ENCODE measurements around the gene PRDM11. TPM values are rescaled to one million over a fixed set of nuclear protein-coding genes. Genes with fewer than 3 reads are reported as not detected.

PRDM11 gene
- total RNA-seq, 1 experiment from 2014 or later = 2.6 TPM

GRCh38 chr11:45163956-45164575 lies 17.6 kb downstream of the PRDM11 start:
- in situ Hi-C loops (cut with HindIII; ENCODE audit: low pct_unique_long_range_greater_than_20kb, low sequenced_read_pairs) = no loop called here
- no peak for DNase-seq (ENCODE audit: low read depth, low spot score)

DNA sequence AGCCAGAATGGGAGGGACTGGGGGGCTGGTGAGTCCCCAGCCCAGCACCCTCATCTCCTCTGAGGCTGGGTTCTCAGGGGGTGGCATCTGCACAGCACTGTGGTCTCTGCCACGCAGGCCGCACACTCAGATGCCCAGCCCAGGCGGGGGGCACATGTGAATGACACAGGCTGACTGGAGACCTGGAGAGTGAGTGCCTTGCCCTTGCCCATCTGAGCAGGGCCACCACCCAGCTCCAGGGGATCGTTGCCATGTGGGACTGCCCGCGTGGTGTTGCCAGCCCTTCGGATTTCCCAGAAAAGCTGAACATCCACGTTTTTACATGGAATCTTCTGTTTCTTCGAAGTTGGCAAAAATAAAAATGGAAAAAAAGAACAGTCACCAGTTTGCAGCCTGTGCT lies 18.9 kb downstream of the PRDM11 start:
- DNase-seq (ENCODE audit: low read depth, low spot score) = no peak
- in situ Hi-C loops (cut with HindIII; ENCODE audit: low pct_unique_long_range_greater_than_20kb, low sequenced_read_pairs) = no loop called here

- in situ Hi-C loops (cut with HindIII; ENCODE audit: low pct_unique_long_range_greater_than_20kb, low sequenced_read_pairs) = no loop called here
- DNase-seq (ENCODE audit: low read depth, low spot score) = no peak
Observed at GRCh38 chr11:45165806-45166603, 19.6 kb downstream of the PRDM11 start.

GRCh38 chr11:45166604-45166897 lies 20.1 kb downstream of the PRDM11 start:
- in situ Hi-C loops (cut with HindIII; ENCODE audit: low pct_unique_long_range_greater_than_20kb, low sequenced_read_pairs) = no loop called here

GRCh38 chr11:45167283-45167682 lies 20.8 kb downstream of the PRDM11 start:
- in situ Hi-C loops (cut with HindIII; ENCODE audit: low pct_unique_long_range_greater_than_20kb, low sequenced_read_pairs) = no loop called here

More at GRCh38 chr11:45166604-45166897, 20.1 kb downstream of the PRDM11 start:
- no peak for DNase-seq (ENCODE audit: low read depth, low spot score)

DNA sequence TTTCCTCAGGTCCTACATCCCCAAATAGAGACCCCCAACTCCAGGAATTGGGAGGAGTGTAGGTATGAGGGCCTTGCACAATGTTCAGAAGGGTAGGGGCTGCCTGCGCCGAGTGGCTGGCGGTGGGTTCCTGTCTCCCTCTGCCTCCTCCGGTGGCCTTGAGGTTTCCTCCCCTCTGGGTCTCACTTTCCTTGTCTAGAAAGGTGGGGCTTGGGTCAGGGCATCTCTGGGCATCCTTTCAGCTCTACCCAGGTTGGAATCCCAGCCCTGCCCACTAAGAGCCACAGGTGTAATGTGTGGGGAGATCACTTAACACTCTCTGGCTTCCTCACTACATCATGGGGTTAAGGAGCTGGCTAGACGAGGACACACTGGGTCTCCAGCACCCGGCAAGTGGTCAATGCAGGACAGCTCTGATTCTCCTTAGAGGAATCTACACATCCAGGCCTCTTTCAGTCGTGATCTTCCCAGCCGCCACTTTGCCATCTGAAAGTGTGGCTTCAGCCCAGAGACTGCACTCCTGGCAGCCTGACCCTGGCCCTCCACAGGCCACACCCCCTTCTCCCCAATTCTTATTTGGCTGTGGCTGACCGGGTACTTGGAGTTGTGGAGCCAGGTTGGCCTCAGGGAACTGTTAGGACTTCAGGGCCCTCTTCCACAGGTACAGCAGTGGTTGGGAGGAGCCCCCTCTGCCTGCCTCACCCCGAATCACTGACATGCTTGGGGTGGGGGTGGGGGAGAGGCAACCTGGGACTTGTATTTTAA lies 22.1 kb downstream of the PRDM11 start:
- in situ Hi-C loops (cut with HindIII; ENCODE audit: low pct_unique_long_range_greater_than_20kb, low sequenced_read_pairs) = no loop called here
- DNase-seq (ENCODE audit: low read depth, low spot score) = no peak

More at GRCh38 chr11:45167283-45167682, 20.8 kb downstream of the PRDM11 start:
- DNase-seq (ENCODE audit: low read depth, low spot score) = no peak

- DNase-seq (ENCODE audit: low read depth, low spot score) = no peak
- in situ Hi-C loops (cut with HindIII; ENCODE audit: low pct_unique_long_range_greater_than_20kb, low sequenced_read_pairs) = no loop called here
Observed at GRCh38 chr11:45169310-45170072, 23.1 kb downstream of the PRDM11 start.

GRCh38 chr11:45170484-45170883 lies 24.0 kb downstream of the PRDM11 start:
- in situ Hi-C loops (cut with HindIII; ENCODE audit: low pct_unique_long_range_greater_than_20kb, low sequenced_read_pairs) = no loop called here
- DNase-seq (ENCODE audit: low read depth, low spot score) = no peak

DNA sequence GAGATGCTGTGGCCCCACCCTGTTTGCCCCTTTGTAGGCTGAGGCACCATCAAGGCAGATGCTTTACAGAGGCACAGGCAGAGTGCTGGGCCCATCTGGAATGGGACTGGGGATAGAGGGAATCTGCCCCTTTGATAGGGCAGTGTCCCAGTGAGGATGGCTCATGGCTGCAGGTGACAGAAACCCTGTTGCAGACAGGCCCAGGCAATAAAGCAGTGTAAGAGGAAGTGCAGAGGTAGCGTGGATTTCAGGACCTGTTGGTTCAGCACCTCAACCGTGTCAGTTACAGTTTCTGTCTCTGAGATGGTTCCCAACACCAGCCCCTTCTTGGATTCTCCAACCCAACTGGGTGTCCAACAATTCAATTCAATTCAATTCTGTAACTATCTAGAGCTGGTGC lies 25.1 kb downstream of the PRDM11 start:
- in situ Hi-C loops (cut with HindIII; ENCODE audit: low pct_unique_long_range_greater_than_20kb, low sequenced_read_pairs) = no loop called here
- no peak for DNase-seq (ENCODE audit: low read depth, low spot score)

- DNase-seq (ENCODE audit: low read depth, low spot score) = no peak
- in situ Hi-C loops (cut with HindIII; ENCODE audit: low pct_unique_long_range_greater_than_20kb, low sequenced_read_pairs) = no loop called here
Observed at GRCh38 chr11:45173064-45173463, 26.6 kb downstream of the PRDM11 start.

- in situ Hi-C loops (cut with HindIII; ENCODE audit: low pct_unique_long_range_greater_than_20kb, low sequenced_read_pairs) = no loop called here
- no peak for DNase-seq (ENCODE audit: low read depth, low spot score)
Observed at GRCh38 chr11:45174168-45174835, 27.9 kb downstream of the PRDM11 start.

GRCh38 chr11:45174963-45175362 lies 28.5 kb downstream of the PRDM11 start:
- in situ Hi-C loops (cut with HindIII; ENCODE audit: low pct_unique_long_range_greater_than_20kb, low sequenced_read_pairs) = no loop called here
- DNase-seq (ENCODE audit: low read depth, low spot score) = no peak

DNA sequence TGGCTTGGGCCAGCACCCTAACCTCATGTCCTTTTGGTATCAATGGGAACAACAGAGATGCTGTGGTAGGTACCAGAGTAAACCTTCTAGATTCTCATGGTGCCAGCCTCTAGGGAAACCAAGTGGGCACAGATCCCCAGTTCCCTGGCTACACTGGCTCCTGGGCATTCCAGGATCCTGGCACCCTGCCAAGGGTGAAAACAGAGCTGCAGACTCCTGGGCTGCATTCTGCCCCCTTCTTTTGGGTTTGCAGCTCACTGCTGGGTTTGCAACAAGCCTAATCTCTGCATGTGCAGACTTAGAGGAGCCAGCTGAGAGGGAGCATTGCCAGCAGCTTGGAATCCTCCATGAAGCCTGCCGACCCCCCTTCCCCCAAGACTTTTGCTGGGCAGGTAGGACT lies 30.6 kb downstream of the PRDM11 start:
- in situ Hi-C loops (cut with HindIII; ENCODE audit: low pct_unique_long_range_greater_than_20kb, low sequenced_read_pairs) = no loop called here
- no peak for DNase-seq (ENCODE audit: low read depth, low spot score)

- in situ Hi-C loops (cut with HindIII; ENCODE audit: low pct_unique_long_range_greater_than_20kb, low sequenced_read_pairs) = no loop called here
- DNase-seq (ENCODE audit: low read depth, low spot score) = no peak
Observed at GRCh38 chr11:45178223-45178622, 31.8 kb downstream of the PRDM11 start.

DNA sequence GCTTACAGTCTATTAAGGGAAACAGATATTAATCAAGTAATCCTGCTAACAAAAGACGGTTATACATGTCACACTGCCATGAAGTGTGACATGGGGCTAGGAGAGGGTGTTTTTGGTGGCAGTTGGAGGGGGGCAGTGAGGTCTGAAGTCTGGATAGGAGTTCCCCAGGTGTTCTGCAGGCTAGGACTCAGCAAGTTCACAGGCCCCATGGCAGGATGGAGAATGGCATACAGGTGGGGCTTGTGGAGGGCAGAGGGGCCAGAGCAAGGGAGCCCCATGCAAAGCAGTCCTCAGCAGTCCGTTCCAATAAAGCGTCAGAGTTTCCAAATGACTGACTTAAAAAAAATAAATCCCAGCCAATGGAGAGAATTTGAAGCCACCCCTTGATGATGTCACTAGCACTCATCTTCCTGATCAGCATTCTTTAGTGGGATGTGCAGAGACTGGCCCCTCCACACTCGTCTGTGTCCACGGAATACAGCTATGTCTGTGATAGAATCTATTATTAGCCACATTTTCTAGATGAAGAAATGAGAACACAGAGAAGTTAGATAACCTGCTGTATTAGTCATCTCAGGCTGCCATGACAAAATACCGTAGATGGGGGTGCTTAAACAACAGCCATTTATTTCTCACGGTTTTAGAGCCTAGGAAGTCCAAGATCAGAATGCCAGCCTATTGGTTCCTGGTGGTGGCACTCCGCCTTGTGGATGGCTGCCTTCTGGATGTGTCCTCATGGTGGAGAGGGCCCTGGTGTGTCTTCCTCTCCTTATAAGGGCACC lies 32.6 kb downstream of the PRDM11 start:
- DNase-seq (ENCODE audit: low read depth, low spot score) = no peak
- in situ Hi-C loops (cut with HindIII; ENCODE audit: low pct_unique_long_range_greater_than_20kb, low sequenced_read_pairs) = no loop called here

DNA sequence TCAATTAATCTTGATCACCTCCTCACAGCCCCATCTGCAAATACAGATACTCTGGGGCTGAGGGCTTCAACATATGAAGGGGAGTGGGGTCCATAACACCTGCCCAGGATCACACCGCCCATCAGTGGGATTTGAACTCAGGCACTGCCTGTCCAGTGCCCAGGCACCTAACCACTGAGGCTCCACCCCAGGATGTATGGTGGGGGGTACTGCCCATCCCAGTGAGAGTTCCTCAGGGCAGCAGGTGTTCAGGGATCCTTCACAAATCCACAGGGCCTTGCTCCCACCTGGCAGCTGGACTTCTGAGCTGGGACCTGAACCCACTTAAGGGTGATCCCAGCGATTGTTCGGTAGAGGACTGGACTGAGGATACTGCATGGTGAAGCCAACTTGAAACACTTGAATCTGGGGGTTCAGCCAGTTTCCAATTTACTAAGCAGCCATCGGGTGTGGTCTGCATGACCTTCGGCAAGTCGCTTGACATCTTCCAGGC lies 33.3 kb downstream of the PRDM11 start:
- no peak for DNase-seq (ENCODE audit: low read depth, low spot score)
- in situ Hi-C loops (cut with HindIII; ENCODE audit: low pct_unique_long_range_greater_than_20kb, low sequenced_read_pairs) = no loop called here
